NCI-H187 treated with DMSO at 0.1 percent for 48 hours (cell line): ENCODE results near the gene MLN.

ENCODE experiments used
- DNase-seq: peaks from one replicate; lab custom pipeline; 2025; lab: John Stamatoyannopoulos, UW

Gene MLN

GRCh38 chr6:33788694-33789549 lies 14.9 kb downstream of the MLN start, which contains the start of gene LEMD2:
TSS of gene LEMD2 (minus strand) at chr6:33789130. CDS start at chr6:33789116, 14 bp downstream.
- peak; percentile 25 for DNase-seq

- DNase-seq, result no peak
These were observed 15.7 kb downstream of the MLN start for GRCh38 chr6:33787954-33788693.

GRCh38 chr6:33787346-33787953 lies 16.4 kb downstream of the MLN start:
- no peak for DNase-seq

- DNase-seq, result no peak
These were observed 17.1 kb downstream of the MLN start for GRCh38 chr6:33786736-33787135.

- no peak for DNase-seq
These were observed 18.0 kb downstream of the MLN start for GRCh38 chr6:33785778-33786177.

- DNase-seq, result no peak
These were observed 19.0 kb downstream of the MLN start for GRCh38 chr6:33784787-33785186.

- no peak for DNase-seq
These were observed 19.9 kb downstream of the MLN start for GRCh38 chr6:33783781-33784520.

GRCh38 chr6:33782561-33782960 lies 21.2 kb downstream of the MLN start:
- no peak for DNase-seq

GRCh38 chr6:33781131-33781975 lies 22.4 kb downstream of the MLN start:
- no peak for DNase-seq

GRCh38 chr6:33779895-33780294 lies 23.9 kb downstream of the MLN start:
- no peak for DNase-seq

- DNase-seq, result no peak
These were observed 24.5 kb downstream of the MLN start for GRCh38 chr6:33779290-33779689.

- DNase-seq, result no peak
These were observed 25.2 kb downstream of the MLN start for GRCh38 chr6:33778444-33779121.

GRCh38 chr6:33777398-33778388 lies 26.1 kb downstream of the MLN start:
- DNase-seq, result no peak

- DNase-seq, result no peak
These were observed 27.0 kb downstream of the MLN start for GRCh38 chr6:33776764-33777163.

- no peak for DNase-seq
These were observed 27.6 kb downstream of the MLN start for GRCh38 chr6:33776186-33776585.

GRCh38 chr6:33774774-33775173 lies 29.0 kb downstream of the MLN start:
- no peak for DNase-seq

GRCh38 chr6:33772902-33773472 lies 30.8 kb downstream of the MLN start:
- DNase-seq, result no peak

- DNase-seq, result no peak
These were observed 31.5 kb downstream of the MLN start for GRCh38 chr6:33772082-33772830.
